Stimulated activated CD8-positive, alpha-beta memory T cell treated with anti-CD3 and anti-CD28 coated beads, Interleukin-15, amount 100 ng/mL, for 4 hours (primary cell): Measurements from ENCODE around the gene IL12RB1.
A peak's percentile ranks its signal among the peaks of the same experiment; 100 is the strongest.

ENCODE experiments used
- DNase-seq, 2 donors: peaks; one replicate each; pipeline ENCODE4 v3.0.0-alpha.2; 2020; ENCODE audit warnings: low read depth in 2 of 2

IL12RB1 gene

GRCh38 chr19:18086590-18087138 is at the start of gene IL12RB1:
Gene IL12RB1, minus strand, starts transcription at chr19:18086934. Its CDS starts 111 bp downstream, at chr19:18086823.
- DNase-seq, result peak in 1 of 2 donors; percentile 33

GRCh38 chr19:18135712-18136584 is 49.2 kb upstream of the IL12RB1 start:
- DNase-seq, result no peak

GRCh38 chr19:18131841-18132596 is 45.3 kb upstream of the IL12RB1 start:
- no peak for DNase-seq

GRCh38 chr19:18130523-18131242 is 43.9 kb upstream of the IL12RB1 start:
- DNase-seq, result no peak

- DNase-seq, result no peak
Measured at GRCh38 chr19:18128805-18129204, 42.1 kb upstream of the IL12RB1 start.

GRCh38 chr19:18128044-18128443 is 41.3 kb upstream of the IL12RB1 start:
- DNase-seq, result no peak

- DNase-seq, result no peak
Measured at GRCh38 chr19:18126097-18126496, 39.4 kb upstream of the IL12RB1 start.

- no peak for DNase-seq
Measured at GRCh38 chr19:18123819-18124218, 37.1 kb upstream of the IL12RB1 start.

GRCh38 chr19:18122860-18123795 is 36.4 kb upstream of the IL12RB1 start:
- no peak for DNase-seq

- no peak for DNase-seq
Measured at GRCh38 chr19:18122424-18122823, 35.7 kb upstream of the IL12RB1 start.

GRCh38 chr19:18121166-18121565 is 34.4 kb upstream of the IL12RB1 start:
- DNase-seq, result no peak

- DNase-seq, result no peak
Measured at GRCh38 chr19:18120127-18120526, 33.4 kb upstream of the IL12RB1 start.

GRCh38 chr19:18119717-18120105 is 33.0 kb upstream of the IL12RB1 start:
- peak; percentile 51 to 55 for DNase-seq

GRCh38 chr19:18119013-18119716 is 32.4 kb upstream of the IL12RB1 start:
- DNase-seq, result peak in 1 of 2 donors; percentile 32

- no peak for DNase-seq
Measured at GRCh38 chr19:18118420-18119012, 31.8 kb upstream of the IL12RB1 start.

- peak; percentile 88 to 95 for DNase-seq
Measured at GRCh38 chr19:18117692-18118378, 31.1 kb upstream of the IL12RB1 start.

- no peak for DNase-seq
Measured at GRCh38 chr19:18117364-18117691, 30.6 kb upstream of the IL12RB1 start.

GRCh38 chr19:18114483-18114882 is 27.7 kb upstream of the IL12RB1 start:
- DNase-seq, result no peak

GRCh38 chr19:18113827-18114226 is 27.1 kb upstream of the IL12RB1 start:
- no peak for DNase-seq
